ENCODE data around the gene DDX3X.
"Not testable (repeated sequence)": the region's sequence is repeated elsewhere in the genome, so short reads cannot be mapped to it uniquely, and the experiment has no call there.

The DDX3X gene

DNA sequence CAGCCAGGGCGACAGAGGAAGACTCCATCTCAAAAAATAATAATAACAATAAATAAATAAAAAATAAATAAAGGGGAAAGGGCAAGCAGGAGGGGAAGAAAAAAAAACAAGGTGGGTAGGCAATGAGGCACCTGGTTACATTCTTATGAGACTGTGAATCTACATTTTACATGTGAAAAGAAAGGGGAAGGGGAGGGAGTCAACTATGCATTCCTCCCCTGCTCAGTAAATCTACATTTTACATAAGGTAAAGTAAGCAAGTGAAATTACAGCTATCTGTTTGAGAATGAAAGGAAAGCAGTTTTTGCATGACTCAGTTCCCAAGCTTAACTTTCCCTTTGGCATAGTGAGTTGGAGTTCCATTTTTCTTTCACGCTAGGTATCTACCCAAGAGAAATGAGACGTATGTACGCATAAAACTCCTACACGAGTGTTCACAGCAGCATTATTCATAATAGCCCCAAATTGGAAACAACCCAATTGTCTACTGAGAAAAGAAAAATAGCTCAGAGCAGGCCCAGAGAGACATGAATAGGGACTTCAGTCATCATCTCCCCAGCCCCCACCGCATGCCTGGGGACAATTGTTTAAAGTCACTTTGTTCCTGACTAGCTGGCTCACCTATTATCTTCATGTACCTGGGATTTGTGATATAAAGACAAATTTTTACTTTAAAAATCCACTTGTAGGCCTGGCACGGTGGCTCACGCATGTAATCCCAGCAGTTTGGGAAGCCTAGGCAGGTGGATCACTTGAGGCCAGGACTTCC is 52.4 kb downstream of the DDX3X start:
- H3K27ac ChIP-seq (replicated peaks) = no peak overlapping the region
- TF ChIP-seq, protein P1, sequence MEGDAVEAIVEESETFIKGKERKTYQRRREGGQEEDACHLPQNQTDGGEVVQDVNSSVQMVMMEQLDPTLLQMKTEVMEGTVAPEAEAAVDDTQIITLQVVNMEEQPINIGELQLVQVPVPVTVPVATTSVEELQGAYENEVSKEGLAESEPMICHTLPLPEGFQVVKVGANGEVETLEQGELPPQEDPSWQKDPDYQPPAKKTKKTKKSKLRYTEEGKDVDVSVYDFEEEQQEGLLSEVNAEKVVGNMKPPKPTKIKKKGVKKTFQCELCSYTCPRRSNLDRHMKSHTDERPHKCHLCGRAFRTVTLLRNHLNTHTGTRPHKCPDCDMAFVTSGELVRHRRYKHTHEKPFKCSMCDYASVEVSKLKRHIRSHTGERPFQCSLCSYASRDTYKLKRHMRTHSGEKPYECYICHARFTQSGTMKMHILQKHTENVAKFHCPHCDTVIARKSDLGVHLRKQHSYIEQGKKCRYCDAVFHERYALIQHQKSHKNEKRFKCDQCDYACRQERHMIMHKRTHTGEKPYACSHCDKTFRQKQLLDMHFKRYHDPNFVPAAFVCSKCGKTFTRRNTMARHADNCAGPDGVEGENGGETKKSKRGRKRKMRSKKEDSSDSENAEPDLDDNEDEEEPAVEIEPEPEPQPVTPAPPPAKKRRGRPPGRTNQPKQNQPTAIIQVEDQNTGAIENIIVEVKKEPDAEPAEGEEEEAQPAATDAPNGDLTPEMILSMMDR (IDR thresholded peaks at IDR 0.05; ENCODE audit: insufficient read depth, low read length) = no peak
- TF ChIP-seq GABPA (IDR thresholded peaks at IDR 0.05; ENCODE audit: low read depth) (no peak), POLR2AphosphoS5 (IDR thresholded peaks at IDR 0.05; ENCODE audit: low read depth) (no peak), SPI1 (IDR thresholded peaks at IDR 0.05; ENCODE audit: borderline replicate concordance, low read depth) (no peak)
- TF ChIP-seq, protein P2, sequence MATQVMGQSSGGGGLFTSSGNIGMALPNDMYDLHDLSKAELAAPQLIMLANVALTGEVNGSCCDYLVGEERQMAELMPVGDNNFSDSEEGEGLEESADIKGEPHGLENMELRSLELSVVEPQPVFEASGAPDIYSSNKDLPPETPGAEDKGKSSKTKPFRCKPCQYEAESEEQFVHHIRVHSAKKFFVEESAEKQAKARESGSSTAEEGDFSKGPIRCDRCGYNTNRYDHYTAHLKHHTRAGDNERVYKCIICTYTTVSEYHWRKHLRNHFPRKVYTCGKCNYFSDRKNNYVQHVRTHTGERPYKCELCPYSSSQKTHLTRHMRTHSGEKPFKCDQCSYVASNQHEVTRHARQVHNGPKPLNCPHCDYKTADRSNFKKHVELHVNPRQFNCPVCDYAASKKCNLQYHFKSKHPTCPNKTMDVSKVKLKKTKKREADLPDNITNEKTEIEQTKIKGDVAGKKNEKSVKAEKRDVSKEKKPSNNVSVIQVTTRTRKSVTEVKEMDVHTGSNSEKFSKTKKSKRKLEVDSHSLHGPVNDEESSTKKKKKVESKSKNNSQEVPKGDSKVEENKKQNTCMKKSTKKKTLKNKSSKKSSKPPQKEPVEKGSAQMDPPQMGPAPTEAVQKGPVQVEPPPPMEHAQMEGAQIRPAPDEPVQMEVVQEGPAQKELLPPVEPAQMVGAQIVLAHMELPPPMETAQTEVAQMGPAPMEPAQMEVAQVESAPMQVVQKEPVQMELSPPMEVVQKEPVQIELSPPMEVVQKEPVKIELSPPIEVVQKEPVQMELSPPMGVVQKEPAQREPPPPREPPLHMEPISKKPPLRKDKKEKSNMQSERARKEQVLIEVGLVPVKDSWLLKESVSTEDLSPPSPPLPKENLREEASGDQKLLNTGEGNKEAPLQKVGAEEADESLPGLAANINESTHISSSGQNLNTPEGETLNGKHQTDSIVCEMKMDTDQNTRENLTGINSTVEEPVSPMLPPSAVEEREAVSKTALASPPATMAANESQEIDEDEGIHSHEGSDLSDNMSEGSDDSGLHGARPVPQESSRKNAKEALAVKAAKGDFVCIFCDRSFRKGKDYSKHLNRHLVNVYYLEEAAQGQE (IDR thresholded peaks at IDR 0.05; ENCODE audit: insufficient replicate concordance, low read depth) = no peak
- no peak for DNase-seq (ENCODE audit: low read depth in 1 of 2, low spot score in 1 of 2)
- H3K4me3 ChIP-seq (replicated peaks; ENCODE audit: insufficient read depth, low read length) = no peak overlapping the region
- H3K27me3 ChIP-seq (ENCODE audit: insufficient read depth, poor library complexity, severe bottlenecking) = no peaks in the 10 kb centered on the region

GRCh38 chrX:41388543-41388942 is 54.6 kb downstream of the DDX3X start:
- no peak overlapping the region for H3K4me3 ChIP-seq (replicated peaks; ENCODE audit: insufficient read depth, low read length)
- H3K27me3 ChIP-seq (ENCODE audit: insufficient read depth, poor library complexity, severe bottlenecking) = no peaks in the 10 kb centered on the region
- TF ChIP-seq, protein P2 (IDR thresholded peaks at IDR 0.05; ENCODE audit: insufficient replicate concordance, low read depth) = no peak
- no peak for TF ChIP-seq SPI1 (IDR thresholded peaks at IDR 0.05; ENCODE audit: borderline replicate concordance, low read depth)
- TF ChIP-seq POLR2AphosphoS5 (IDR thresholded peaks at IDR 0.05; ENCODE audit: low read depth) = no peak
- TF ChIP-seq, protein P1 (IDR thresholded peaks at IDR 0.05; ENCODE audit: insufficient read depth, low read length) = no peak
- no peak for TF ChIP-seq GABPA (IDR thresholded peaks at IDR 0.05; ENCODE audit: low read depth)
- H3K27ac ChIP-seq (replicated peaks) = no peak overlapping the region
- no peak for DNase-seq (ENCODE audit: low read depth in 1 of 2, low spot score in 1 of 2)

DNA sequence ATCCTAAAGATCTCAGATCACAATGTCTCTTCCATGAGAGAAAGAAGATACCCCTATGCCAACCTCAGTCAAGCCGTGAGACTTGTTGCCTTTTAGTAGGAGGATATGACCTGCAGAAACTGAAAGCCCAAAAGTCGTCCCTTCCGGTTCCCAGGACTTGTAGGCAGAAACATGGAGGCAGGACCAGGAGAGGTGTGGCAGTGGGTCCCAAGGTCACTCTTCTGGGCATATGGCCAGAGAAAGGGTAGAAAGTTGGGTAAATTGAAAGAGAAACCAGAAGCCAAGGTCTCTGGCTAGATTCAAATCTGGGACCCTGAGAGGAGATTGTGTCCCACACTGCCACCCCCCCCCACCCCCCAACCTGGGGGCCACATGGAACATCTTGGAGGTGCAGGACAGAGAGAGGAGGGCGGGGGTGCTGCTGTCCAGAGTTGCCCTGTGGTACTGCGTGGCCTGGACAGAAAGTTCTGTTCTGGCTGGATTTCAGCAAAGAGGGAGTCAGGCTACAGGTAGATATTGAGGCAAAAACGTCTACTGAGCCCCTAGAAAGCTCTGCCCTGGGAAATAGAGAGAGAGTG is 55.4 kb downstream of the DDX3X start:
- H3K27me3 ChIP-seq (ENCODE audit: insufficient read depth, poor library complexity, severe bottlenecking) = no peaks in the 10 kb centered on the region
- no peak for TF ChIP-seq GABPA (IDR thresholded peaks at IDR 0.05; ENCODE audit: low read depth)
- TF ChIP-seq, protein P2 (IDR thresholded peaks at IDR 0.05; ENCODE audit: insufficient replicate concordance, low read depth) = no peak
- no peak for TF ChIP-seq POLR2AphosphoS5 (IDR thresholded peaks at IDR 0.05; ENCODE audit: low read depth)
- TF ChIP-seq, protein P1 (IDR thresholded peaks at IDR 0.05; ENCODE audit: insufficient read depth, low read length) = no peak
- no peak for TF ChIP-seq SPI1 (IDR thresholded peaks at IDR 0.05; ENCODE audit: borderline replicate concordance, low read depth)
- H3K27ac ChIP-seq (replicated peaks) = no peak overlapping the region
- no peak overlapping the region for H3K4me3 ChIP-seq (replicated peaks; ENCODE audit: insufficient read depth, low read length)
- DNase-seq (ENCODE audit: low read depth in 1 of 2, low spot score in 1 of 2) = no peak

- DNase-seq (ENCODE audit: low read depth in 1 of 2, low spot score in 1 of 2); H3K27me3 ChIP-seq (ENCODE audit: insufficient read depth, poor library complexity, severe bottlenecking); H3K27ac ChIP-seq (replicated peaks); H3K4me3 ChIP-seq (replicated peaks; ENCODE audit: insufficient read depth, low read length): not testable (repeated sequence)
These were observed 56.6 kb downstream of the DDX3X start for GRCh38 chrX:41390576-41390975.

Measured in HL-60 (cell line).